Progenitor cell of endocrine pancreas (in vitro differentiated cells): Measurements from ENCODE around the gene CRIP2. TPM values are rescaled to one million over a fixed set of nuclear protein-coding genes. Genes with fewer than 3 reads are reported as not detected.
A peak's percentile ranks its signal among the peaks of the same experiment; 100 is the strongest.

Experiments used
- DNase-seq: peaks from one replicate; pipeline ENCODE4 v3.0.0; 2021; ENCODE audit warnings: low spot score; ENCODE audit not compliant: unreplicated experiment
- H3K27ac Mint-ChIP-seq: 2 replicates; pipeline ENCODE4 v1.8.0; 2021; ENCODE audit warnings: mild to moderate bottlenecking, moderate library complexity, mixed read lengths
- H3K27me3 Mint-ChIP-seq: 2 replicates; pipeline ENCODE4 v1.8.0; 2021; ENCODE audit warnings: mixed read lengths
- H3K36me3 Mint-ChIP-seq: 2 replicates; pipeline ENCODE4 v1.8.0; 2022; ENCODE audit warnings: mixed read lengths; ENCODE audit not compliant: insufficient read depth
- H3K4me1 Mint-ChIP-seq: 2 replicates; pipeline ENCODE4 v1.8.0; 2021; ENCODE audit warnings: low read depth, mixed read lengths
- H3K4me3 Mint-ChIP-seq: 2 replicates; pipeline ENCODE4 v1.8.0; 2021; ENCODE audit warnings: low read depth, mild to moderate bottlenecking, moderate library complexity, mixed read lengths
- H3K9me3 Mint-ChIP-seq: 2 replicates; pipeline ENCODE4 v1.8.0; 2021; ENCODE audit warnings: low read depth, mixed read lengths
- CTCF ChIP-seq: fragments of 200-600 bp; sonication (generic); IDR thresholded peaks from one replicate; pipeline ENCODE4 v1.5.0; 2021; ENCODE audit warnings: antibody characterized with exemption, mild to moderate bottlenecking; ENCODE audit not compliant: unreplicated experiment
- total RNA-seq: library from RNA; stranded (reverse); gene quantifications from 2 replicates; pipeline ENCODE4 v1.2.1, GENCODE V29; 2021

CRIP2 gene
- total RNA-seq, 1 donor from 2014 or later = 19.6 TPM

DNA sequence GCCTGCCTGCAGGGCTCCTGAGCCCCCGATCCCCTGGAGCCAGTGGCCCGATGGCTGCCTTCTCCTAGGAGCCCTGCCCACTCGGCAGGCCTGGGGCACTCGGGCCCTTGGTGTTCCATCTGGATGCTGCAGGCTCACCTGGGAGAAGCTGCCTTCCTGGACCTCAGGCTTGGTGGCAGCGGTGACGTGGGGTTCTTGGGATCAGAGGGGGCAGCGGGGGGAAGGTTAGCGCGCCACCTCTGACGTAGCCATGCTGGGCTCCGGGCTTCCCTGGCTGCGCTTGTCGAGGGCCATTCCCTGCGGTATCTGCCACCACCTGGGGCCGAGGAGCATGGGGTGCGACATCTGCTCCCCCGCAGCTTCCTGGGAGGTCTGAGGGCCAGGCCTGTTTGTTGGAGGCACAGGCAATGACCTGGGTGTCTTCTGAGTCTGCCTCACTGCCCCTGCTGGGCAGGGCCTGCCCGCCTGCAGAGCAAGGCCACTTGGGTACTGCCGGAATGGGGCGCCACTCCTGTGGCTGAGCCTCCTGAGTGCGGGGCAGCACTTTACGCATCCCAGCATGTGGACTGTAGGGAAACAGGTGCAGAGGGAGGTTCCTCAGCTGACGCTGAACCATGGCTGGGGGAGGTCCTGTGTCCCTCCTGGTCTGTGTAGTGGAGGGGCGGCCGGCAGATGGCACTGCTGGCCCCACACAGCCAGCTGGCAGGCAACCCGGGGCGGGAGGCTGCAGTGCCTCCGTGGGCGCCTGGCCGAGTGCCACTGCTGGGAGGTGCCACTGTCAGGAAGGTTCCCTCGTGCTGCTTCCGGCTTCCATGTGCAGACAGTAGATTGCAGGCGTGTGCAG lies 34.7 kb upstream of the CRIP2 start:
- Mint-ChIP-seq H3K9me3 (peaks cover 5% of the 10 kb centered on the region), H3K27me3 (no peaks in the 10 kb centered on the region), H3K4me3 (no peak overlapping the region), H3K4me1 (no peaks in the 10 kb centered on the region), H3K36me3 (peaks cover 14% of the 10 kb centered on the region), H3K27ac (no peak overlapping the region)
- DNase-seq = no peak
- TF ChIP-seq CTCF = no peak

DNA sequence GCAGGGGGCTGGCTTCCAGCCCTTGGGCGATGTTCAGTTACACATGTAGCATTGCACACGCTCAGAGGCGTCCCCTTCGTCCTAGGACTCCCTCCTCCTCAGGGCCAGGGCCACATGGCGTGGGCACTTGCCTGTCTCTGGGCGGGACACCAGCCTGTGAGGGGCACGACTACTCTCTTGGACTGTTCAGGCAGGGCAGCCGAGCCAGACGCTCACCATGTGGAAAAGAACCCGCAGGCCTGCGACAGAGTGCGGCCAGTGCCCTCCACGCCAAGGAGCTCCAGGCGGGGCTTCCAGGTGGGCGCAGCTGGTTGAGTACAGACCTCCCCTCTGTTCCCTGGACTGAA lies 34.1 kb upstream of the CRIP2 start:
- no peaks in the 10 kb centered on the region for H3K27me3 Mint-ChIP-seq
- H3K4me3 Mint-ChIP-seq = no peak overlapping the region
- no peaks in the 10 kb centered on the region for H3K4me1 Mint-ChIP-seq
- DNase-seq = no peak
- H3K9me3 Mint-ChIP-seq = peaks cover 2% of the 10 kb centered on the region
- peaks cover 11% of the 10 kb centered on the region for H3K36me3 Mint-ChIP-seq
- H3K27ac Mint-ChIP-seq = no peak overlapping the region
- no peak for TF ChIP-seq CTCF

DNA sequence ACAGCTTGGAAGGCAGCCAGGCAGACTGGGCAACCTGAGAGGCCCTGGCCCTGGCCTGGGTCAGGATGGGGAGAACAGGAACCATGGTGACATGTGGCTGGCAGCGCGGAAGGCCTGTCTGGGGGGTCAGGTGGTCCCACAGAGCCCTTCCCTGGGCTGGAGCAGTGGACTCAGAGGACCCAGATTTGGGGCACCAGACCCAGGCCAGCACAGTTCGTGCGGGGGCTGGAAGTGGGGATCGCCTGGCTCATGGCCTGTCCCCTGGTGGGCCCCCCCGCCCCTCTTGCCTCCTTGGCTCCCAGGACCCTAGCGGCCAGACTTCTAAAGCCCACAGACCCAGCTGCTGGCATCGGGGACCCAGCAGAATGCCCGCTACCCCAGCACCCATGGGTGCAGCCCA lies 33.6 kb upstream of the CRIP2 start:
- no peak for DNase-seq
- H3K4me3 Mint-ChIP-seq = no peak overlapping the region
- H3K4me1 Mint-ChIP-seq = no peaks in the 10 kb centered on the region
- H3K9me3 Mint-ChIP-seq = no peaks in the 10 kb centered on the region
- no peak for TF ChIP-seq CTCF
- no peak overlapping the region for H3K27ac Mint-ChIP-seq
- H3K36me3 Mint-ChIP-seq = peaks cover 8% of the 10 kb centered on the region
- H3K27me3 Mint-ChIP-seq = no peaks in the 10 kb centered on the region

GRCh38 chr14:105442125-105442524 lies 32.5 kb upstream of the CRIP2 start:
- H3K4me1 Mint-ChIP-seq = no peaks in the 10 kb centered on the region
- H3K27me3 Mint-ChIP-seq = no peaks in the 10 kb centered on the region
- DNase-seq = no peak
- no peaks in the 10 kb centered on the region for H3K9me3 Mint-ChIP-seq
- H3K36me3 Mint-ChIP-seq = peaks cover 7% of the 10 kb centered on the region
- H3K4me3 Mint-ChIP-seq = no peak overlapping the region
- TF ChIP-seq CTCF = no peak
- no peak overlapping the region for H3K27ac Mint-ChIP-seq

DNA sequence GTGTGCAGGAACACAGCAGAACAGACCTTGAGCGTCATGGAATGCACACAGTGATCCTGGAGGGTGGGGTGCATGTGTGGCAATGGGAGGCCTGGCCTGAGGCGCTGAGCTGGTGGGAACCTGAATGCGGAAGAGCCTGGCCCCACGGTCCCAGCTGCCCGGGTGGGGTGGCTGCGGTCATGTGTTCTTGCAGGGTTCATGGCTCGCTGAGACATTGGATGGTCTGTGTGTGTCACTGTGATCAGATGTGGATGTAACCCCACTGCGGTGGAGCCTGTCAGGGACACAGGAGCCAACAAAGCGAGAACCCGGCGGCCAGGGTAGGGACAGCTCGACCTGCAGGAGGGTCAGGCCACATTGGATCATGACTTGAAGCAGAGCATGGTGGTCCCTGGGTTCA lies 31.8 kb upstream of the CRIP2 start:
- Mint-ChIP-seq H3K27me3 (no peaks in the 10 kb centered on the region), H3K36me3 (peaks cover 7% of the 10 kb centered on the region), H3K27ac (peak overlapping the region; percentile 13), H3K4me1 (no peaks in the 10 kb centered on the region), H3K9me3 (no peaks in the 10 kb centered on the region), H3K4me3 (no peak overlapping the region)
- DNase-seq = no peak
- no peak for TF ChIP-seq CTCF
